Gastroesophageal sphincter (tissue), 3 donors: Measurements from ENCODE around the gene PIK3R3.

Experiments used
- POLR2AphosphoS5 ChIP-seq: sonication (generic); formaldehyde crosslinking; IDR thresholded peaks from one replicate; pipeline ENCODE4 v1.6.1; 2017; ENCODE audit warnings: antibody characterized with exemption
- TF ChIP-seq, protein P1 (sequence below), 4 experiments: fragments of 200-600 bp in 2 of 4; fragments of 450-650 bp in 2 of 4; sonication (generic) in 1 of 4; IDR thresholded peaks; one replicate each; pipeline ENCODE4 v1.5.1; 2017 to 2019; ENCODE audit warnings: antibody characterized with exemption in 4 of 4, mild to moderate bottlenecking in 2 of 4, moderate library complexity in 2 of 4

DNA sequence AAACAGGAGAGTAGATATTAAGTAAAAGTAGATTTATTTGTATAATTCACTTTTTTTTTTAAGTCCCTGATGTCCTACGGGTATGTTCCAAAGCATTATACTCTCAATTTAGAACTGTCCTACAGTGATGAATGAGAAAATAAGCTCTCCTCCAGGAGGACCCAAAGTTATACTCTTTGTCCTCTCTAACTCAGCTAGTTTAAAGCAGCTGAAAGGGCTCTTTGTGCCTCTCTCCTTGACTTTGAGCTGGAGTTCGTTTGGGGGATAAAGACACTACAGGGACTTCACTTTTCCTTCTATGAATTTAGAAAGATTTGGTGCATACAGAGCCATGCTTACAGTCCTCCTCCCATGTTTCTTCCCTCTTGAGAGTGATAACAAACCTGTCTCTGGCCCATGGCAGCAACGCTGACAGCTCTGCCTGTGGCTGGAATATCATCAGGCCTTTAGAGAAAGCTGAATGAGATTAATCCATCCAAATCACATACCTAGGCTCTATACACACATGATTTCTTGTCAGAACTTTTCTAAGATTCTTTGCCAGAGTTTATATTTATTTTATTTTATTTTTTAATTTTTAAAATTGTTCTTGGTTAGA is 134.3 kb downstream of the PIK3R3 start:
- TF ChIP-seq POLR2AphosphoS5: no peak
- TF ChIP-seq, protein P1, sequence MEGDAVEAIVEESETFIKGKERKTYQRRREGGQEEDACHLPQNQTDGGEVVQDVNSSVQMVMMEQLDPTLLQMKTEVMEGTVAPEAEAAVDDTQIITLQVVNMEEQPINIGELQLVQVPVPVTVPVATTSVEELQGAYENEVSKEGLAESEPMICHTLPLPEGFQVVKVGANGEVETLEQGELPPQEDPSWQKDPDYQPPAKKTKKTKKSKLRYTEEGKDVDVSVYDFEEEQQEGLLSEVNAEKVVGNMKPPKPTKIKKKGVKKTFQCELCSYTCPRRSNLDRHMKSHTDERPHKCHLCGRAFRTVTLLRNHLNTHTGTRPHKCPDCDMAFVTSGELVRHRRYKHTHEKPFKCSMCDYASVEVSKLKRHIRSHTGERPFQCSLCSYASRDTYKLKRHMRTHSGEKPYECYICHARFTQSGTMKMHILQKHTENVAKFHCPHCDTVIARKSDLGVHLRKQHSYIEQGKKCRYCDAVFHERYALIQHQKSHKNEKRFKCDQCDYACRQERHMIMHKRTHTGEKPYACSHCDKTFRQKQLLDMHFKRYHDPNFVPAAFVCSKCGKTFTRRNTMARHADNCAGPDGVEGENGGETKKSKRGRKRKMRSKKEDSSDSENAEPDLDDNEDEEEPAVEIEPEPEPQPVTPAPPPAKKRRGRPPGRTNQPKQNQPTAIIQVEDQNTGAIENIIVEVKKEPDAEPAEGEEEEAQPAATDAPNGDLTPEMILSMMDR (IDR thresholded peaks at IDR 0.05): no peak
